Endodermal cell (in vitro differentiated cells): ENCODE data around the gene CREBBP. TPM values are rescaled to one million over a fixed set of nuclear protein-coding genes. Genes with fewer than 3 reads are reported as not detected.

Experiments used
- DNase-seq: peaks from one replicate; pipeline ENCODE4 v3.0.0-alpha.2; 2017
- H3K27ac ChIP-seq: 2 replicates; pipeline ENCODE4 v1.5.1; 2013; ENCODE audit warnings: mild to moderate bottlenecking, low read depth, low read length, moderate library complexity
- H3K27me3 ChIP-seq: 2 replicates; pipeline ENCODE4 v1.6.1; 2013; ENCODE audit warnings: mild to moderate bottlenecking, low read length, moderate library complexity; ENCODE audit not compliant: insufficient read depth, control insufficient read depth, poor library complexity, severe bottlenecking
- H3K36me3 ChIP-seq: 2 replicates; pipeline ENCODE4 v1.7.0; 2013; ENCODE audit warnings: mild to moderate bottlenecking, low read length, moderate library complexity; ENCODE audit not compliant: control insufficient read depth, insufficient read depth
- H3K4me1 ChIP-seq: one replicate; pipeline ENCODE4 v1.7.0; 2013; ENCODE audit warnings: low read length; ENCODE audit not compliant: control insufficient read depth, insufficient read depth
- H3K4me3 ChIP-seq: 2 replicates; pipeline ENCODE4 v1.5.1; 2013; ENCODE audit warnings: mild to moderate bottlenecking, low read length, moderate library complexity
- H3K9ac ChIP-seq: 2 replicates; pipeline ENCODE4 v1.6.1; 2013; ENCODE audit warnings: mild to moderate bottlenecking, low read length, moderate library complexity; ENCODE audit not compliant: poor library complexity, severe bottlenecking; ENCODE audit errors: extremely low read depth
- H3K9me3 ChIP-seq: 2 replicates; pipeline ENCODE4 v1.6.1; 2013; ENCODE audit warnings: mild to moderate bottlenecking, low read length, moderate library complexity; ENCODE audit not compliant: control insufficient read depth
- H3K27ac Mint-ChIP-seq: 2 replicates; pipeline ENCODE4 v1.8.0; 2020; ENCODE audit warnings: mixed read lengths
- H3K27me3 Mint-ChIP-seq: 2 replicates; pipeline ENCODE4 v1.8.0; 2021; ENCODE audit warnings: mild to moderate bottlenecking, mixed read lengths; ENCODE audit not compliant: insufficient read depth
- H3K36me3 Mint-ChIP-seq: 2 replicates; pipeline ENCODE4 v1.8.0; 2020; ENCODE audit warnings: low read depth, mixed read lengths
- H3K4me1 Mint-ChIP-seq: 2 replicates; pipeline ENCODE4 v1.8.0; 2020; ENCODE audit warnings: mixed read lengths
- H3K4me3 Mint-ChIP-seq: 2 replicates; pipeline ENCODE4 v1.8.0; 2020; ENCODE audit warnings: mild to moderate bottlenecking, moderate library complexity, mixed read lengths
- H3K9me3 Mint-ChIP-seq: 2 replicates; pipeline ENCODE4 v1.8.0; 2020; ENCODE audit warnings: mild to moderate bottlenecking, mixed read lengths
- CTCF ChIP-seq: fragments of 200-600 bp; sonication (generic); conservative IDR thresholded peaks from 2 replicates; pipeline ENCODE4 v1.5.0; 2021; ENCODE audit warnings: antibody characterized with exemption, mild to moderate bottlenecking
- WGBS, 2 experiments: methylation state at CpG; one replicate each; pipeline versions ENCODE4 v1.1.5 to v1.1.7; 2013; ENCODE audit warnings: missing lambda C conversion rate in 2 of 2, mixed read lengths in 1 of 2; ENCODE audit not compliant: insufficient coverage in 1 of 2, insufficient read length in 1 of 2; 5-methylcytosine and 5-hydroxymethylcytosine counted together
- total RNA-seq, 2 donors: library from RNA; stranded (reverse); fragmentation: NEBNext Ultra II Directional in 1 of 2; extraction: Animal tissue kit (Norgen Biotek cat#: 25700) in 1 of 2; gene quantifications; 2 replicates in 1 of 2; 3 replicates in 1 of 2; pipeline ENCODE4 v1.2.1, GENCODE V29; 2021

Gene CREBBP
- total RNA-seq, 2 donors from 2014 or later, result 71.1 to 103 TPM

GRCh38 chr16:3773663-3774062 is 106.8 kb downstream of the CREBBP start:
- peaks cover 87% of the 10 kb centered on the region for H3K36me3 ChIP-seq
- WGBS, 2 experiments, result 94 to 98% methylated on average over 9 to 14 of the region's 14 CpGs
- no peaks in the 10 kb centered on the region for H3K9me3 ChIP-seq
- no peak for TF ChIP-seq CTCF
- Mint-ChIP-seq H3K27ac (no peak overlapping the region), H3K36me3 (peaks cover 85% of the 10 kb centered on the region), H3K4me3 (no peak overlapping the region), H3K4me1 (no peaks in the 10 kb centered on the region), H3K27me3 (no peaks in the 10 kb centered on the region), H3K9me3 (no peaks in the 10 kb centered on the region)
- no peak overlapping the region for H3K27ac ChIP-seq
- H3K4me1 ChIP-seq, result no peaks in the 10 kb centered on the region
- no peak overlapping the region for H3K4me3 ChIP-seq
- H3K9ac ChIP-seq, result no peak overlapping the region
- no peaks in the 10 kb centered on the region for H3K27me3 ChIP-seq
- no peak for DNase-seq

- H3K27me3 Mint-ChIP-seq, result no peaks in the 10 kb centered on the region
- H3K36me3 ChIP-seq, result peaks cover 90% of the 10 kb centered on the region
- no peak overlapping the region for H3K4me3 ChIP-seq
- 94% methylated on average over 5 of the region's 5 CpGs; no CpG with 5 or more reads in 1 of the 2 experiments for WGBS, 2 experiments
- H3K27ac Mint-ChIP-seq, result no peak overlapping the region
- no peaks in the 10 kb centered on the region for H3K9me3 ChIP-seq
- DNase-seq, result no peak
- H3K36me3 Mint-ChIP-seq, result peaks cover 87% of the 10 kb centered on the region
- H3K4me3 Mint-ChIP-seq, result no peak overlapping the region
- TF ChIP-seq CTCF, result no peak
- H3K4me1 Mint-ChIP-seq, result no peaks in the 10 kb centered on the region
- H3K27ac ChIP-seq, result no peak overlapping the region
- no peak overlapping the region for H3K9ac ChIP-seq
- no peaks in the 10 kb centered on the region for H3K4me1 ChIP-seq
- H3K9me3 Mint-ChIP-seq, result no peaks in the 10 kb centered on the region
- H3K27me3 ChIP-seq, result no peaks in the 10 kb centered on the region
These were observed 109.0 kb downstream of the CREBBP start for GRCh38 chr16:3771513-3771912.

GRCh38 chr16:3770530-3770929 is 110.0 kb downstream of the CREBBP start:
- no peaks in the 10 kb centered on the region for H3K9me3 Mint-ChIP-seq
- DNase-seq, result no peak
- H3K9ac ChIP-seq, result no peak overlapping the region
- no peaks in the 10 kb centered on the region for H3K9me3 ChIP-seq
- H3K27me3 ChIP-seq, result no peaks in the 10 kb centered on the region
- H3K4me1 ChIP-seq, result no peaks in the 10 kb centered on the region
- H3K4me3 ChIP-seq, result no peak overlapping the region
- H3K27ac ChIP-seq, result no peak overlapping the region
- H3K27me3 Mint-ChIP-seq, result no peaks in the 10 kb centered on the region
- 97 to 100% methylated on average over 9 to 13 of the region's 13 CpGs for WGBS, 2 experiments
- no peaks in the 10 kb centered on the region for H3K4me1 Mint-ChIP-seq
- no peak overlapping the region for H3K4me3 Mint-ChIP-seq
- TF ChIP-seq CTCF, result no peak
- H3K27ac Mint-ChIP-seq, result peak overlapping the region; percentile 9
- peaks cover 84% of the 10 kb centered on the region for H3K36me3 Mint-ChIP-seq
- peaks cover 90% of the 10 kb centered on the region for H3K36me3 ChIP-seq
